HEK293 (cell line): ENCODE measurements around the gene KBTBD12.

Source experiments
- GLIS2 ChIP-seq: fragments of 450-650 bp; formaldehyde crosslinking; IDR thresholded peaks from 2 replicates; pipeline ENCODE4 v1.5.1; 2016; ENCODE audit warnings: missing biosample characterization, missing genetic modification characterization
- SCRT2 ChIP-seq: fragments of 450-650 bp; formaldehyde crosslinking; IDR thresholded peaks from 2 replicates; pipeline ENCODE4 v1.5.1; 2016; ENCODE audit warnings: missing biosample characterization, missing genetic modification characterization
- SP3 ChIP-seq: fragments of 450-650 bp; formaldehyde crosslinking; IDR thresholded peaks from 2 replicates; pipeline ENCODE4 v1.5.1; 2016; ENCODE audit warnings: missing biosample characterization, missing genetic modification characterization
- ZFP3 ChIP-seq: fragments of 450-650 bp; formaldehyde crosslinking; IDR thresholded peaks from 2 replicates; pipeline ENCODE4 v1.5.1; 2016; ENCODE audit warnings: low read depth, missing biosample characterization, missing genetic modification characterization
- ZNF248 ChIP-seq: fragments of 450-650 bp; formaldehyde crosslinking; IDR thresholded peaks from 2 replicates; pipeline ENCODE4 v1.5.1; 2017; ENCODE audit warnings: missing biosample characterization, missing genetic modification characterization
- ZNF404 ChIP-seq: fragments of 450-650 bp; formaldehyde crosslinking; IDR thresholded peaks from 2 replicates; pipeline ENCODE4 v1.5.1; 2017; ENCODE audit warnings: missing biosample characterization, missing genetic modification characterization
- ZNF423 ChIP-seq: fragments of 450-650 bp; formaldehyde crosslinking; IDR thresholded peaks from 2 replicates; pipeline ENCODE4 v1.5.1; 2016; ENCODE audit warnings: missing biosample characterization, missing genetic modification characterization
- TF ChIP-seq, protein P1 (sequence below): fragments of 450-650 bp; formaldehyde crosslinking; conservative IDR thresholded peaks from 2 replicates; pipeline ENCODE4 v1.5.1; 2016; ENCODE audit warnings: low read depth, missing biosample characterization, missing genetic modification characterization
- TF ChIP-seq, protein P2 (sequence below): fragments of 450-650 bp; formaldehyde crosslinking; IDR thresholded peaks from 2 replicates; pipeline ENCODE4 v1.5.1; 2016; ENCODE audit warnings: missing biosample characterization, missing genetic modification characterization

Gene KBTBD12

DNA sequence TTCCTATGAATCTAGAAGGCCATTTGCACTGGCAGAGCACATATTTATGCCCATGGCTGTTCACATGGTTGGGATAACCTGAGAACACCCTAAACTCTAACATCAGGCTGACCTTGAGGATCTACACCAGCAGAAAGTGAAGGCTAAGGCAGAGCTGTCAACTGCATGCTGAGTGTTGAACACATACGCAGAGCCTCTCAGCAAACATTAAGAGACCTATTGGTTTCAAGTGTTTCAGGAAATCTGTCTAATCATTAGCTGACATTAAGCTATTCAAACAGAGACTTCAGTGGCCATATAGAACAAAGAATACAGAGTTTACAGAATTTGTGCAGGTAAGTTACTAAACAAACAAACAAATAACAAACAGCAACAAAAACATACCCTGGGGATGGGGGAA, 121.1 kb downstream of the KBTBD12 start (continued):
- TF ChIP-seq, protein P1, sequence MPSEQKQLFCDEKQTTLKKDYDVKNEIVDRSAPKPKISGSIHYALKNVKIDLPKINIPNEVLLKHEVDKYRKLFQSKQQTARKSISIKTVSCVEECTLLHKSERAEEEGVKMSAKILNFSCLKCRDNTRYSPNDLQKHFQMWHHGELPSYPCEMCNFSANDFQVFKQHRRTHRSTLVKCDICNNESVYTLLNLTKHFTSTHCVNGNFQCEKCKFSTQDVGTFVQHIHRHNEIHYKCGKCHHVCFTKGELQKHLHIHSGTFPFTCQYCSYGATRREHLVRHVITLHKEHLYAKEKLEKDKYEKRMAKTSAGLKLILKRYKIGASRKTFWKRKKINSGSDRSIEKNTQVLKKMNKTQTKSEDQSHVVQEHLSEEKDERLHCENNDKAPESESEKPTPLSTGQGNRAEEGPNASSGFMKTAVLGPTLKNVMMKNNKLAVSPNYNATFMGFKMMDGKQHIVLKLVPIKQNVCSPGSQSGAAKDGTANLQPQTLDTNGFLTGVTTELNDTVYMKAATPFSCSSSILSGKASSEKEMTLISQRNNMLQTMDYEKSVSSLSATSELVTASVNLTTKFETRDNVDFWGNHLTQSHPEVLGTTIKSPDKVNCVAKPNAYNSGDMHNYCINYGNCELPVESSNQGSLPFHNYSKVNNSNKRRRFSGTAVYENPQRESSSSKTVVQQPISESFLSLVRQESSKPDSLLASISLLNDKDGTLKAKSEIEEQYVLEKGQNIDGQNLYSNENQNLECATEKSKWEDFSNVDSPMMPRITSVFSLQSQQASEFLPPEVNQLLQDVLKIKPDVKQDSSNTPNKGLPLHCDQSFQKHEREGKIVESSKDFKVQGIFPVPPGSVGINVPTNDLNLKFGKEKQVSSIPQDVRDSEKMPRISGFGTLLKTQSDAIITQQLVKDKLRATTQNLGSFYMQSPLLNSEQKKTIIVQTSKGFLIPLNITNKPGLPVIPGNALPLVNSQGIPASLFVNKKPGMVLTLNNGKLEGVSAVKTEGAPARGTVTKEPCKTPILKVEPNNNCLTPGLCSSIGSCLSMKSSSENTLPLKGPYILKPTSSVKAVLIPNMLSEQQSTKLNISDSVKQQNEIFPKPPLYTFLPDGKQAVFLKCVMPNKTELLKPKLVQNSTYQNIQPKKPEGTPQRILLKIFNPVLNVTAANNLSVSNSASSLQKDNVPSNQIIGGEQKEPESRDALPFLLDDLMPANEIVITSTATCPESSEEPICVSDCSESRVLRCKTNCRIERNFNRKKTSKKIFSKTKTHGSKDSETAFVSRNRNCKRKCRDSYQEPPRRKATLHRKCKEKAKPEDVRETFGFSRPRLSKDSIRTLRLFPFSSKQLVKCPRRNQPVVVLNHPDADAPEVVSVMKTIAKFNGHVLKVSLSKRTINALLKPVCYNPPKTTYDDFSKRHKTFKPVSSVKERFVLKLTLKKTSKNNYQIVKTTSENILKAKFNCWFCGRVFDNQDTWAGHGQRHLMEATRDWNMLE, result no peak
- TF ChIP-seq ZNF248 (no peak), ZNF404 (tag by site-specific recombination) (no peak), GLIS2 (tag by site-specific recombination) (no peak), ZFP3 (tag by site-specific recombination) (no peak), SCRT2 (no peak), ZNF423 (tag by site-specific recombination) (no peak), SP3 (tag by site-specific recombination) (no peak)
- TF ChIP-seq, protein P2, sequence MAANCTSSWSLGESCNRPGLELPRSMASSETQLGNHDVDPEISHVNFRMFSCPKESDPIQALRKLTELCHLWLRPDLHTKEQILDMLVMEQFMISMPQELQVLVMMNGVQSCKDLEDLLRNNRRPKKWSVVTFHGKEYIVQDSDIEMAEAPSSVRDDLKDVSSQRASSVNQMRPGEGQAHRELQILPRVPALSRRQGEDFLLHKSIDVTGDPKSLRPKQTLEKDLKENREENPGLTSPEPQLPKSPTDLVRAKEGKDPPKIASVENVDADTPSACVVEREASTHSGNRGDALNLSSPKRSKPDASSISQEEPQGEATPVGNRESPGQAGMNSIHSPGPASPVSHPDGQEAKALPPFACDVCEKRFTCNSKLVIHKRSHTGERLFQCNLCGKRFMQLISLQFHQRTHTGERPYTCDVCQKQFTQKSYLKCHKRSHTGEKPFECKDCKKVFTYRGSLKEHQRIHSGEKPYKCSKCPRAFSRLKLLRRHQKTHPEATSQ (tag by site-specific recombination), result no peak
